HT1080 (cell line): ENCODE measurements around the gene PPIP5K1. TPM values are rescaled to one million over a fixed set of nuclear protein-coding genes. Genes with fewer than 3 reads are reported as not detected.
A peak's percentile ranks its signal among the peaks of the same experiment; 100 is the strongest.

Experiments used
- DNase-seq: peaks from one replicate; pipeline ENCODE4 v3.0.0-alpha.2; 2015; ENCODE audit warnings: low read depth
- total RNA-seq: library from RNA; depleted of rRNA; stranded (reverse); fragments of >200 nt; shearing (Covaris generic); gene quantifications from 2 replicates; pipeline ENCODE4 v1.2.3, GENCODE V29; 2014

Gene PPIP5K1
- total RNA-seq, 1 experiment from 2014 or later = 6.7 TPM

DNA sequence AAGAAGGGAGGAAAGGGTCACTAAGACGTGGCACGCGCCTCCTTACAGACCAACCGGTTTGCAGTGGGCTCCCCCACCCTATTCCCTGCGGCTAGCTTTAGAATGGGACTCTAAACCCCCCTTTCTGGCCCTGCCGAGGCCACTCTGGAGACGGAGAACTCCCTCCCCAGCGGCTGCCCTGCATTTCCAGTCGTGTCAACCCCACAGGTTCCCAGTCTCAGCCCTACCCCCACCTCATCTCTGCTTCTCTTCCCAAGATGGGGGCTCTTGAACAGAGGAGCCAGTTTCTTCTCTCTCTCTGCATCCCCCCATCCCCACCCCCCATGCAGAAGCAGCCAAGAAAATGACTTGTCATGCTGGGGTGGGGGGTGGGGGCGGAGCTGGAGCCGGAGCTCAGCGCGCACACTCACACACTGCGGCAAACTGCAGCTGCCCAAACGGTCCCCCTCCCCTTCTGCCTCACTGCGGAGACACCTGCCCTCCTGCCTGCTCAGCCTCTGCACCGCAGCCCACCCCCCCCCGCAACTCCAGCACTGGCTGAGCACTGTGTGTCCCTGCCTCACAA lies 71.7 kb downstream of the PPIP5K1 start:
- no peak for DNase-seq

DNA sequence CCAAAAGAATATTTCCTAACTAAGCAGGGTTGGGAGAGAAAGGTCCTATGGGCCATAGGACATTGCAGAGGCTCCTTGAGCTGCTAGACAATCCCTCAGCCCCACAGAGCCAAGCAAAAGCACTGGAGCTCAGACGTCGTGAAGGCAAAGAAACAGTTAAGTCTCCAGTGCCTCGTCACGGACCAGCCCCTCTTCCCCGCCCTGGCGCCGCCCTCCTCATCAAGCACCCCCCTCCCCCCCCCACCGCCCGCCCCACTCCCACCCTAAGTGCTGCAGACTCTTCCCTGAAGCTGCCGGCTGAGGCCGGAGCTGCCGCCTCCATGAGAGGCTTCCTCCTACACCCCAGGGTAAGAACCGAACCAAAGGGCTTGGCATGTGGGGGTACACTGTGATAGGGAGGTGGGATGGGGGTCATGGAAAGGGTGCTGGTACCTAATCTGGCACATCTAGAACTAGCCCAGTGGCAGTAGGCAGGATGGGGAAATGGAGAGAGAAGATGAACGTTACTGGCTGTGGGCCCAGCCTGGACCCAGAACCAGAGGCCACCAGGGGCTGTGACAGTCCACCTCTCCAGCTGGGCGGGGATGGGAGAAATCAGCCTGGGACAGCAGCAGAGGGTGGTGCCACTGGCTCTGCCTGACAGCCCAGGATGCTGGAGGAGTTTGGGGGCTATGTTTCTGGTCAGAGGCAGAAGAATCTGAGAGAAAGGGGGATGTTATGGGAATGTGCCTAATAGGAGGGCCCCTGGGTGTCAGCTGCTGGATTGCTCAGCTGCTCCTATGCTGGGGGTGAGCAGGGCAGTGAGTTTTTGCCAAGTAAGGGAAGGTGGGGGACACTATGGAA lies 72.4 kb downstream of the PPIP5K1 start, which contains the start of gene MAP1A:
MAP1A (plus strand) TSS at position 255 of the 843 bp plus-strand sequence. CDS start 3,866 bp downstream, outside the sequence.
- no peak for DNase-seq

DNA sequence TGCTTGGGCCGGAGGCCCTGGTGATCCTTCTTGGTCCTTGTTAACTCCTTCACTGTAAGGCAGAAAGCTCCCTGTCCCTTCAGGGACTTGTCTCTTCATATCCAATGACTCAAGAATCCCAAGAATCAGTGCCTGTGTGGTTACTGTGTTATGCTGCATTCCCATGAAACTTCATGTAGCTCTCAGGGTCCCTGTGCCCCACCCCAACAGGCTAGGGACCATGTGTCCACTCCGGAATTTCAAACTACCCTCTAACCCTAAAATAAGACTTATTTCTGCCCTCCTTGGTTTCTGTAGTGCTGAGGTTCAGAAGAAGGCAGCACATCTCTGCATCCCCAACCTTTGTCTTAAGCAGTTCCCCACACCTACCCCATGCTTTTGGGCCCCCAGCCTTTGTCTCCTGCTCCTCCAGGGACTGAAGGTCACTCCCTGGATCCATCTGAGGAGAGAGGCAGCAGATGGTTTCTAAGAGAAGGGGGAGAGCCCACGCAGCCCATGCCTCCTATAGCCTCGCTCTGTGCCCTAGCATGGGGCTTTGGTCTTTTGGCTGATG lies 73.1 kb downstream of the PPIP5K1 start:
- no peak for DNase-seq

- no peak for DNase-seq
Observed at GRCh38 chr15:43516185-43516584, 73.8 kb downstream of the PPIP5K1 start.

DNA sequence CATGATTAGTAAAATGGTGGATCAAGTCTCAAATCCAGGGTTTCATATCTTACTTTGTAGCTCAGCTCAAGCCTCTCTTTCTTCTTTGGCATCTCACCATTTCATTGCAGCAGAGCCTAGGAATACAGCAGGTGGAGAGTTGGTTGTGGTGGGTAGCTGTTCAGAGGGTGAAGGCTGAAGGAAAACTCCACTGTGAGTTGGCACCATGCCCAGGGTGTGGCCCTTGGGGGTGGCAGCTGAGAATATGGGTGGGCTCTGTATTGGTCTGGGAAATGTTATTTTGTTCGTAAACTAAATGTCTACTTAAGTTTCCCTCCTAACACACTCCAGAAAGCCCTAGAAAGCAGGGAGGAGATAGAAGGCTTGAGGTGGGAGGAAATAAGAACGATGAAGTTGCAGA lies 74.3 kb downstream of the PPIP5K1 start:
- no peak for DNase-seq

DNA sequence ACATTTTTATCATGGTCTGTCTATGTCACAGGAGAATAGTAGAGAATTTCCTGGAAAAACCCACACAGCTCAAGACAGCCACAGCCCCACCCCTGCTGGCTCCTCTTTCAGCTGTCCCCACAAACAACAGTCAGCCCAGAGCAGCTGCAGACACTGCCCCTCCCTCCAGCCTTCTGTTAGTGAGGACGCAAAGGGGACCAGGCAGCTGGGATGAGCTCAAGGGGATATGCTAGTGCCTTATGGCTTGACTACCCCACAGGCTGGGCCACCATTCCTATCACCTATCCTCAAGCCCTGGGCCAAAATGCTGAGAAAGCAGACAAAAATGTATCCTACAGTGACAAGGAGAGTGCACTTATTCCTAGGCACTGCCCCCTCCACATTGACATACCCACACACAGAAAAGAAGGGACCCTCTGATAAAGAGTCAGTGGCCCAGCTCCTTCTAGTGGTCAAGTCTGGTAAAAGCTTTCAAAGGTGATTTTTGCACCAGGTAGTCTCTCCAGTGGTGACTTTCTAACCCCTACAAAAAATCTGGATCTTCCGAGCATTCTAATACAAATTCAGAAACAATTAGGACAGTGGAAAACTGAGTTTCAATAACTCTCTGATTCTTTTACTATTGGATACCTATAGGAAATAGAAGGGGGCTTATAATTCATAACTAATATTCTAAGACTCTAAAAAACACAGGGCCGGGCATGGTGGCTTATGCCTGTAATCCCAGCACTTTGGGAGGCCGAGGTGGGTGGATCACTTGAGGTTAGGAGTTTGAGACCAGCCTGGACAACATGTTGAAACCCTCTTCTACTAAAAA lies 75.6 kb downstream of the PPIP5K1 start:
- DNase-seq = peak; percentile 30

DNA sequence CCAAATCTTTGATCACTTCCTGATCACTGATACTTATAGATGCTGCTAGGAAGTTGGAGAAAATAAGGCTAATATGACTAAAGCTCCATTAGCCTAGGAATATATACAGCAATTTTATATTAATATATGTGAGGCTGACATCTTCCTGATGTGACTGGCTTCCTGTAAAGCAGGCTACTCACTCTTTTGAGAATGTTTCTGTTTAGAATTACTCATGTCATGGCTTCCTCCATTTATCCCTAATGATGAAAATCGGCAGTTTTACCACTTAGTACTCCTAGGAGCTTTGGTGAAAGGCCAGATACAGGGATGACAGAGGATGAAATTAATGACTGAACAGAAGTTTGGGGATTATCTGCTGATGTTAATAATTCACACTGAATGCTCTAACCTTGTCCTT lies 76.5 kb downstream of the PPIP5K1 start:
- no peak for DNase-seq

DNA sequence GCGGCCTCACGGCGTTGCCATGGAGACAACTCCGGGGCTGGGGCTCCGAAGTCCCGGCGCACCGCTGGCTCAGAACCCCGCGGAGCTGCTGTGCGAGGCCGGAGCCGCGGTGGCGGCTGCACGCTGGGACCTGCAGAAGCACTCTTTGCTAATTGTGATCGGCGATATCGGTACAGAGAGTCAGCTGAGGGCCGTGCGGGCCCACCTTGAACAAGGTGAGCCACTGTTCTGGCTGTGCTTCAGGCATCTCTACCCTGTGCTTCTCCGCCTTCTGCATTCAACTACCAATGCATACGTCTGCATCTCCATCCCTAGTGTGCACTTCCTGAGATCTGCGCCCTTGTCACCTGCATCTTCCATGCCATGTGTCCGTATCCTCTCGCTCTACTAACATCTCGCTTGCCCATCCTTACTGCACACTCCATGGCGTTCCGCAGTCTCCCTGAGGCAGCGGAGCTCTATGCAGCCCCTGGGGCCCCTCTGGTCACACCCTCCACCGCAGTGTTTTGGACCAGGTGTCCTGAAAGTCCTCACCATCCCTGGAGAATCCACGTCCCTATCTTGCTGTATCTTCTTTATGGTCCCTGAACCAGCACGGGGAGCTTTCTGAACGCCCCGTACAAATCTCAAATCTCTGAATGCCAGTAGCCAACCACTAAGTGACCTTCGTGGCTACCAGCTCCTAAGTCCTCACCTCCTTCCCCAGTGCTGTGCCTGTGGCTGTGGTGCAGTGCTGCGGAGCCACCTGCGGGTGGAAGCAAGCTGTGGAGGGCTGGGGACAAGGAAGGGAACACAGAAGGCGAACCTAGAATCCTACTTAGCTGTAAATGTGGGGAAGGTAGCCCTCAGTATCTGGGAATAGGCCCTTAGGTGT lies 78.8 kb downstream of the PPIP5K1 start:
- peak; percentile 45 for DNase-seq

DNA sequence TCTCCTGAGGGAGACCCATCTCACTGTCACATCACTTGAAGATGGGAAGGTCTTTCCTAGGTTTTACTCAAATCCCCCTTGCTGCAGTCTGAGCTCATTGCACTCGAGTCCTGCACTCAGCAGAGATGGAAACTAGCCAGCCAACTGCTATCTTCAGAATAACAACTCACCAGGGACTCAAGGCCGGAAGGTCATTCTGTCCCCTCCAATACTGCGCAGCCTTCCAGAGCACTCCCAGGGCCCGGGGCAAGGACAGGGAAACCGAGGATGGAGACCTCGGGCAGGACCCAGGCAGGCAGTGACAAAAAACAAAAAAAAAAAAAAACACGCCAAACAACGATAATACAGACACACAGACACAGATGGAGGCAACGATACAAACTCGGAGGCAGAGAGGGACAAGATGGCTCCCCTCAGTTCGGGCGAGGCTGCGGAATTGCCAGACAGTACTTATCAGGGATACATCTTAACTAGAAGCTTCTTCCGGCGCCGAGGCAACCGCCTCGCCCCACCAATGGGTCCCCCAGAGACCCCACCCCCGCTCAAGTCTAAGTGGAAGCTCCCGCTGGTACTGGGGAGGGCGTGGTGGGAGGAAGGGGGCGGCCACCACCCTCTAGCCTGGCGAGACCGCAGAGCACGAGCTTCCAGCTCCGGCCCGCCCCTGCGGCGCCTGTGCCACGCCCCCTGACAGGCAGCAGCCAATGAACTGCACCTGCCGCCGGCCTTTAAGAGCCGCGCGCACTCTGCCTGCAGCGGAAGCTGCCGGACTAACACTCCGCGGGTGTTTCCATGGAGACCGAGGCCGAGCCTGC lies 79.6 kb downstream of the PPIP5K1 start:
- DNase-seq = peak; percentile 99

- peak; percentile 29 for DNase-seq
Observed at GRCh38 chr15:43509660-43510199, 80.3 kb downstream of the PPIP5K1 start.

- peak; percentile 43 for DNase-seq
Observed at GRCh38 chr15:43508991-43509659, 80.9 kb downstream of the PPIP5K1 start.

GRCh38 chr15:43508421-43508820 lies 81.6 kb downstream of the PPIP5K1 start:
- DNase-seq = no peak

- peak; percentile 21 for DNase-seq
Observed at GRCh38 chr15:43505738-43506137, 84.3 kb downstream of the PPIP5K1 start.

DNA sequence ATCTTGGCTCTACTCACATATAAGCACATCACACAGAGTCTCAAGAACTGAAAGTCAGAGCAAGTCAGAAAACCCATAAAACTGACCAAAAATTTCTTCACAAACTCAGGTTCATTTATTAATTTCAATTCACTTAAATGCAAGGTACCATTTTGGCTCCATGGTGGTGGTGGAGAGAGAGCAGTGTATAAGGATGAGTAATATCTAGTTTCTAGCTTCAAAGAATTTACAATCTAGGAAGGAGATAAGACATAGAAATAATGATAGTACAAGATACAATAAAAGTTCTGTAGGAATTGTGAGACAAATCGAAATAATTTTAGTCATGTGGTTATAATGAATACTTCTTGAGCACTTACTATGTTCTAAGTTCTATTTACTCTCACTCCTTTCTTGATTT lies 90.4 kb downstream of the PPIP5K1 start:
- no peak for DNase-seq

DNA sequence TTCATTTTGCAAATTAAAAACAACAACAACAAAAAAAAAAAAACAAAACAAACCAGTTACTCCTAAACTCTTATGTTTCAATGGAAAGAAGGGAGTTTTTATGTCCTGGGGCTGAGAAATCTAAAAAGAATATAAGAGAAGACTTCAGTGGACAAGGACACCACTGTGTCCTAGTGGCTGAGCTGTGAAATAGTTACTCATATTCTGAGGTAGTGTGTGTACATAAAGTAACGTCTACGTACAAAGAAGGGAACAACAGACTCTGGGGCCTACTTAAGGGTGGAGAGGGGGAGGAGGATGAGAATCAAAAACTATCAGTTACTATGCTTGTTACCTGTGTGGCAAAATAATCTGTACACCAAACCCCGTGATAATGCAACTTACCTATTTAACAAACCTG lies 91.0 kb downstream of the PPIP5K1 start:
- no peak for DNase-seq

GRCh38 chr15:43493703-43494472 lies 96.1 kb downstream of the PPIP5K1 start:
- no peak for DNase-seq

- DNase-seq = peak; percentile 94
Observed at GRCh38 chr15:43492673-43493601, 97.1 kb downstream of the PPIP5K1 start, which contains the start of gene TP53BP1. Gene TP53BP1 (minus strand): TSS chr15:43493156. CDS start chr15:43493043, 113 bp downstream.
